HG03442 (cell line): ENCODE measurements around the gene BARX2.

ENCODE experiments used
- ATAC-seq: cut with Tn5 transposase; IDR thresholded peaks from one replicate; pipeline ENCODE4 v1.9.1; 2021; ENCODE audit warnings: mild to moderate bottlenecking, moderate library complexity; ENCODE audit not compliant: unreplicated experiment

Gene BARX2

DNA sequence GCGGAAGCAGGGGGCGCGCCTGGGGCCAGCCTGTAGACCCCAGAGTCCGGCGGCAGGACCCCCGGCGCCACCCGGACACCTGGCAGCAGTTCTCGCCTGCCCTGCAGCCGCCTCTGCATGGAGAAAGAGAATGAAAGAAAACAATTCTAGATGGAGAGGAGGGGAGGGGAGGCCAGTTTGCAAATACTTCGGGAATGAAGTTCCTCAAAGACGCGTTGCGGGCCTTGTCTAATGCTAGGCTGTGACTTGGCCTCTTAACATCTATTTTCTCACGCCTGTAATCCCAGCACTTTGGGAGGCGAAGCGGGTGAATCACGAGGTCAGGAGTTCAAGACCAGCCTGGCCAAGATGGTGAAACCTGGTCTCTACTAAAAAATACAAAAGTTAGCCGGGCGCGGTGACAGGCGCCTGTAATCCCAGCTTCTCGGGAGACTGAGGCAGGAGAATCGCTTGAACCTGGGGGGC lies 2.1 kb upstream of the BARX2 start:
- no peak for ATAC-seq

- no peak for ATAC-seq
These were observed 1.3 kb upstream of the BARX2 start for GRCh38 chr11:129374081-129374992.

GRCh38 chr11:129374993-129375750 lies 476 bp upstream of the BARX2 start:
- no peak for ATAC-seq

DNA sequence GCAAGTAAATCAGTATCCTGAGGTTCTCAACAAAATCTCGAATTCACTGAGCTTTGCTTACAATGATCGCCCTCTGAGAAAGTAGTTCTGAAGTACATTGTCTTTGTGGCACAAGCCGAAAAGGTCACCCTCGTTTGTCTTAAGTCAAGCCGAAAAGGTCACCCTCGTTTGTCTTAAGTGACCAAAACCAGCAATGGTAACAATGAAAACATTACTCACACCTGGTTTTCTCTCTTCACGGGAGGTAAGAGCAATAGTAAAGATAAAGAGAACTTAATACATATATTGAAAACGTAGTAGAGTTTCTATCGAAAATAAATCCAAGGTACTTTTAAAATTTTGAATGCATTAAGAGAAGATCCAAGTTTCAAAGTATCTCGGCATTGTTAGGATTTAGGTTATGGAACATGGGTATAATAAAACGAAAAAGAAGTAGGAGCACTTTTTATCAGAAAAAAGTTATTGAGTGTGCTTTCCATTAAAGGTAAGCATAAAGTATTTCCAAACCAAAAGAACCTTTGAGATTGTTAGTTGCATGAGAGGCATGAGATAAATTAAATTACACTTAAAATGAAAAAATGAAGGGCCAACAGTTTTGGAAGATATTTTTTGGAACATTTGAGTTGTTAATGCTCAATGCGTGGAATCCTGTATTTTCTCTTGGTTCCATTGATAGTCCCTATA lies 1.2 kb downstream of the BARX2 start:
- no peak for ATAC-seq

- no peak for ATAC-seq
These were observed 2.1 kb downstream of the BARX2 start for GRCh38 chr11:129377739-129378138.

- ATAC-seq = no peak
These were observed 4.8 kb downstream of the BARX2 start for GRCh38 chr11:129380413-129380812.

GRCh38 chr11:129382583-129382982 lies 6.9 kb downstream of the BARX2 start:
- ATAC-seq = no peak

- ATAC-seq = no peak
These were observed 7.4 kb downstream of the BARX2 start for GRCh38 chr11:129383060-129383459.

DNA sequence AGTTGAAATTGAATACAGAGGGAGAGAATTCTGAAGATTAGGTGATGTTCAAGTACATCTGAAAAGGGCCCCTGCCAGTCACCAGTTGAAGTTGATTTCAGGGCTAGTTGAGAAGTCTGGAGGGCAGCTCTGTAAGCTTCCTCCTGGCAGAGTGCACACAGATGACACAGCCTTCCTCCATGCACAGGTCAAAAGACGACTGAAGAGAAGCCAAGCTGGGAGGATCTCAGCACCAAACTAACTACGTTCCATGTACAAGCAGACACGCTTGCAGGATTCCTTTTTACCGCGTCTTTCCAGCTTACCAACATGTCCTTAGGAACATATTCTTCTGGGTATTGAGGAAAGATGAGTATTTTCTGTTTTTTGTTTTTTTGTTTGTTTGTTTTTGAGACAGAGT lies 7.9 kb downstream of the BARX2 start:
- ATAC-seq = no peak

- no peak for ATAC-seq
These were observed 8.8 kb downstream of the BARX2 start for GRCh38 chr11:129384415-129384814.

DNA sequence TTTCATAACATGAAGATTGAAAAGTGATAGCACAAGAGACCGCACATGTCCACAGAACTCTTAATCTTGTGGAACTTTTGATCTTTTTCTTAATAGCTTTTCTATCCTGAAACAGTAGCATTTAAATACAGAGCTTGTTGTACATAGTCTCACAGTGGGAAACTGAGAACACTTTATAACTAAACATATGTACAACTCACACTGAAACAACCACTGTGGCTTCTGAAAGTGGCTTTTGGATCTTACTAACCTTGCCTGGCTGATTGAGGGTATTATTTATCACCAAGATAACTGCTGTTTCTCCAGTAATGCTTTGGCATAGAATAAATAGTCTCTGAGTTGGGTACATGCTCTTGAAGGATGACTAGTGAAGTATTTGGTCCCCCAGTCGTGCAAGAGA lies 10.2 kb downstream of the BARX2 start:
- no peak for ATAC-seq

GRCh38 chr11:129386795-129387397 lies 11.2 kb downstream of the BARX2 start:
- ATAC-seq = no peak

DNA sequence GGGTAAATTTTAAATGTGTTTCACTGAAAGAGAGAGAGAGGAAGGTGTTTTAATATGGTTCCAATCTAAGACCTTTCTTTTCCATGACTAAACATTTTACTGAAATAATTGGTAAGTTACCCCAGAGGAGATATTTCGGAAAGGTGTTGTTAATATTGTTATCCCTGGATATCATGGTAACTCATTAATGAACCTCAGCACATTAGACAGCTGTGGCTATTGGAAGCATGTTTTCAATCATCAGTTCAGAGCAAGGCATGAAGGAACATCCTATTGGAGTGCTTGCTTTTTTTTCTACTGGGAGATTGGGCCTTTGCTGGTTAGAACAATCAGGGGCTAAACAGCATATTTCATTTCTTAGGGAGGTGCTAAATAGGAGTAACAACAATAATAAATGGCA lies 11.8 kb downstream of the BARX2 start:
- no peak for ATAC-seq

- ATAC-seq = no peak
These were observed 13.2 kb downstream of the BARX2 start for GRCh38 chr11:129388824-129389223.

DNA sequence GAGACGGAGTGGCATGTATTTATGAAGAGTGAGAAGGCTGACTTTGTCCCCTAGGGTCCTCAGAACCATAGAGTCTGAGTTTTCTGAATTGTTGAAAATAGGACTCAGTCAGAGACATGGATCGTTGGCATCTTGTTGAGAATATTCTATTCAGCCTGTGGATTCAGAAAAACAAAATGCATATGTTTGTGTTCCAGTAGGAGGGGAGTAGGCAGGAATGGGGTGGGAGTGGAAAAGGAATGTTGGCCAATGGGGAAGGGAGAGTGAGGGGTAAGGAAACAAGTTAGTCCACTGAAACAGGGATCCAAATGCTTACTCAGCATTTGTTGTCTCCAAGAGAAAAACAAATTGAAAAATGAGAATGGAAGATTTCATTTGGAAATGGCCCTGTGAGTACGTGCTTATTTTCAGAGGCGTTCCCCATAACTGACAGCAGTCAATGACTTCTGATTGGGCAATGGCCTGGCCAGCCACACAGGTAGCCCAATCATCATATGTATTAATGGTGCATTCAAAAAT lies 14.7 kb downstream of the BARX2 start:
- no peak for ATAC-seq

DNA sequence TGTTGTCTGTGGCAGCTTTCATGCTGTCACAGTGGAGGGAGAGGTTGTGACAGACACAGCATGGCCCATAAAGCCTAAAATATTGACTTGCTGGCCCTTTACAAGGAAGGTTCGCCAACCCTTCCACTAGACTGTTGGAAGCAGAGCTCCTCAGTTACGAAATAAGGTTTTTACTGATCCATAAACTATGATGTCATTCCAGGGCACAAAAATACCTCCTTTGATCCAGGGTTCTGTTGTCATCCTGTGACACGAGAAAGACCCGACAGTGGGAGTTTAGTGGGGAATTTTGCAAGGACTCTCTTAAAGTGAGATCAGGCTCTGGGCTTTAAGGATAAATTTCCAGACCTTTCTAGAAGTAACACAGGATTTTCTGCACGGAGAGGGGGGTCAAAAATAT lies 15.7 kb downstream of the BARX2 start:
- no peak for ATAC-seq

DNA sequence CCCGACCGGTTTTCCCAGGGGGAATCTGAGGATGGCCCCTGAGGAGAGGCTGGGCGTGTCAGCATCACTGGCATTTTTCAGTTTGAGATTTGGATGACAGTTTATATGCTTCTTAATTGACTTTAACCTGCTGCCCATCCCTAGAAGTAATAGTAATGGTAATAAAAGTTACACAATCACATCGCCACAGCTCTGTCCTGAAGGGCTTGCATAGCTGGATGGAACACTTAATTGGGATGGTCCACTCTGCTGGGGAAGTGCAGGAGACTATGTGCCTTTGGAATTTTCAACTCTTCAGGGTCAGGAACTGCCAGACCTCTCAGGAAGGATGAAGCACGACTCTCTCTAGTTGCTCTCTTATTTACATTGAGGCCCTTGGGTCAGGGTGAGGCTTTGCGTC lies 16.2 kb downstream of the BARX2 start:
- ATAC-seq = no peak

DNA sequence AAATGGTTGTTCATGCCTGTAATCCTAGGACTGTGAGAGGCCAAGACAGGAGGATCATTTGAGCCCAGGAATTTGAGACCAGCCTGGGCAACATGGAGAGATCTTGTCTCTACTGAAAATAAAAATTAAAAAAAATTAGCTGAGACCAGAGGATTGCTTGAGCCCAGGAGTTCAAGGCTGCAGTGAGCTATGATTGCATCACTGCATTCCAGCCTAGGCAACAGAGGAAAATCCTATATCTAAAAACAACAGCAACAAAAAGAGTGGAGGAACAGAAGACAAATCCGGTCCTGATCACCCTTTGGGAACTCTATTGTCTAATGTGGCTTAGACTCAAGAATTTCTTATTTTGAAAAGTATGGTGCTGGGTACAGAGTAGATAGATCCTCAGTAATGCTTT lies 17.3 kb downstream of the BARX2 start:
- no peak for ATAC-seq

DNA sequence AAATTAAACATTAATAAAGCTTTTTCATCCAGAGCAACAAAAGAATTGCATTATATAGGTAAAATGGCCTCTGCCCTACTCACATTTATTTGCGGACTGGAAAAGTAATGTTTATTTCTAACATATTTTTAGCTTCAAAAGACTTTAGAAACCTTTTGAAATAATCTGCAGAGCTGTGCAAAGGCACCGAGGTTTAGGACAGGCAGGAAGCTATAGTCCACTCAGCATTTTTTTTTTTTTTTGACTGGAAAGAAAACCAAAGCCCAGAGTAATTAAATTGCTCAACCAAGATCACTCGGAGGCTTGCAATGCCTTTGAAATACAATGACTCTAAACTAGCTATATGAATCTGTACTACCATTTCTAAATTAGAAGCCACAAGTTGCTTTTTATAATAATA lies 19.1 kb downstream of the BARX2 start:
- ATAC-seq = no peak

- ATAC-seq = no peak
These were observed 19.8 kb downstream of the BARX2 start for GRCh38 chr11:129395432-129395831.

DNA sequence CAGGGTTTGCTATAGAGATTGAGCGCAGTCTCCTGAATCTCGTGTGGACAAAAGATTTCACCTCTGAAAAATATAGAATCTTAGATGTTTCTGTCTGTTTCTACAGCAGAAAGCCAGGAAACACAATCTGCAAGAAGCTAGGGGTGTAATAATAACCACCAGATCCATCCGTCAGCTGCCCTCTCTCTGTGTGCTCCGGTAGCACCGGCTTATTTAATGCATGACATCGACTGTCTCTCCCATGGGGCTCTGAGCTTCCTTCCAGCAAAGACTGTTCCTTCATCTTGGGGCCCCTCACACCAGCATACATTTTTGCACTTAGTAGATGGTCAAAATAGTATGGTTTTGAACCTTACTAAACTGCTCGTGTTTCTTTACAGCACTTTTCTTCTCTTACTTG lies 20.2 kb downstream of the BARX2 start:
- ATAC-seq = no peak
